Fibroblast of peridontal ligament (primary cell): ENCODE measurements around the gene HPD.
"Not testable (repeated sequence)": the region's sequence is repeated elsewhere in the genome, so short reads cannot be mapped to it uniquely, and the experiment has no call there.

ENCODE experiments used
- DNase-seq: peaks from one replicate; pipeline ENCODE4 v3.0.0-alpha.2; 2010; ENCODE audit errors: extremely low read depth

The HPD gene

GRCh38 chr12:121866331-121866730, 7.7 kb upstream of the HPD start:
- DNase-seq = peak; percentile 92

GRCh38 chr12:121861636-121862254, 3.1 kb upstream of the HPD start:
- DNase-seq = peak; percentile 54

DNA sequence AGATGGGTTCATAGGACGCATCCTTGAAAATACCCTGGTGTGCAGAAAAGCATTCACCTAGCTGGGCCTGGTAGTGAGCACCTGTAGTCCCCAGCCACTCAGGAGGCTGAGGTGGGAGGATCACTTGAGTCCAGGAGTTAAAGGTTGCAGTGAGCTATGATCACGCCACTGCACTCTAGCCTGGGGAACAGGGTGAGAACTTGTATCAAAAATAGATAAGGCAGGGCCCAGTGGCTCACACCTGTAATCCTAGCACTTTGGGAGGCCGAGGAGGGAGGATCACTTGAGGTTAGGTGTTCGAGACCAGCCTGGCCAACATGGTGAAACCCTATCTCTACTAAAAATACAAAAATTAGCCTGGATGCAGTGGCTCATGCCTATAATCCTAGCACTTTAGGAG, 2.0 kb upstream of the HPD start:
- not testable (repeated sequence) for DNase-seq

- DNase-seq = no peak
Observed at GRCh38 chr12:121860257-121860656, 1.6 kb upstream of the HPD start.

DNA sequence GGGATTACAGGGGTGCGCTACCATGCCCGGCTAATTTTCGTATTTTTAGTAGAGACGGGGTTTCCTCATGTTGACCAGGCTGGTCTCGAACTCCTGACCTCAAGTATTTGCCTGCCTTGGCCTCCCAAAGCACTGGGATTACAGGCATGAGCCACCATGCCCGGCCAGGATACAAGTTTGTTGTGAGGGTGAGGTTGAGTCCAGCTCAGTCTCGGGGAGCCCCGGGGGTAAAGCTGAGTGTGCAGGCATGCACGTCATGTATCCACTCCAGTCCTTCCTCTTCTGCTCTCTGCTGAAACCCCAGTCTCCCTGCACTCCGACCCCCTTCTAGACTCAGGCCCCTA, 369 bp downstream of the HPD start:
- DNase-seq = no peak

DNA sequence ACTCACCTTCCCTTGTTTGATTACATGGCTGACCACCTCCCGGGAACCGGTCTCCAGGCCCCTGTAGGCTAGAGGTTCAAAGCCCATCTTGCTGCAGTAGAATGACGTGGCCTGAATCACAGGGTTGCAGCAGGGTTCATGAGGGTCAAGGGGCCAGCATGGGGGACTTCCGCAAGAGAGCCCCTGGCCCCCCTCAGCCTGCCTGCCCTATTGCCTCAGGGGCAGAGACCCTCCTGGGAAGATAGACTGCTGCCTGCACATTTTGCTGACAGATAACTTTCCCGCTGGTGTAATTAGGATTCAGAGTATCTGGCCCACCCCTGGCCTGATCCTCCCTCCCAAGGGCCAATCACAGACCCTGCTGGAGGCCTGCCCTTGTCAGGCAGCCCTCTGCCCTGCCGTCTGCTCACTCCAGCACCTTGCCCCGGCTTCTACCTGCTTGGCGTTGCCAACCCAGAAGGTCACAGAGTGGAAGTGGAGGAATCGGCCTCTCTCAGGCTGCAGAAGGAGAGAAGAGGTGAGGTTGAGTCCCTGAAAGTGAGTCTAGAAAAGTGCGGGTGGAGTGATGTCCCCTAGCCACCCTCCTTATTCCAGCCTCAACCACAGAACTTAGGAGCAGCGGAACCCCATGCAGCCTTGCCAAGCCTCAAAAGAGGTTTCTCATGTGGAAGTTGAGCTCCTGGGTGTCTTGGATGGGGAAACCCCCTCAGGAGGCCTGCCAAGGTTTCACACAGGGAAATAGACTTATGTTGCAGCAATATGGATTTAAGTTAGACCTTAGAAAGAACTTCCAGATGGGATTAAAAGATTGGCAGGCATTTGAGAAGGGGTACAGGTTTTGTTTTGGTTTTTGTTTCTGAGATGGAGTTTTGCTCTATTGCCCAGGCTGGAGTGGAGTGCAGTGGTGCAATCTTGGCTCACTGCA, 1.1 kb downstream of the HPD start:
- DNase-seq = no peak

DNA sequence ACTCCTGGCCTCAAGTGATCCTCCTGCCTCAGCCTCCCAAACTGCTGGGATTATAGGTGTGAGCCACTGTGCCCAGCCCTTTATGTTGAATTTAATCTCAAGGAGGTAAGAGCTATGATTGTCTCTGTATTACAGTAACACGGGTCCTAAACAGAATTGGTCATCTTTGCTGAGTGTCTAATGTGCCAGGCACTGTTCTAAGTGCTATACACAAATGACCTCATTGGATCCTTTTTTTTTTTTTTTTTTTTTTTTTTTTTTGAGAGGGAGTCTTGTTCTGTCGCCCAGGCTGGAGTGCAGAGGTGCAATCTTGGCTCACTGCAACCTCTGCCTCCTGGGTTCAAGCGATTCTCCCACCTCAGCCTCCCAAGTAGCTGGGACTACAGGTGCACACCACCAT, 6.3 kb downstream of the HPD start:
- DNase-seq = not testable (repeated sequence)

GRCh38 chr12:121849665-121850064, 9.0 kb downstream of the HPD start:
- no peak for DNase-seq

- no peak for DNase-seq
Observed at GRCh38 chr12:121849211-121849610, 9.4 kb downstream of the HPD start.

DNA sequence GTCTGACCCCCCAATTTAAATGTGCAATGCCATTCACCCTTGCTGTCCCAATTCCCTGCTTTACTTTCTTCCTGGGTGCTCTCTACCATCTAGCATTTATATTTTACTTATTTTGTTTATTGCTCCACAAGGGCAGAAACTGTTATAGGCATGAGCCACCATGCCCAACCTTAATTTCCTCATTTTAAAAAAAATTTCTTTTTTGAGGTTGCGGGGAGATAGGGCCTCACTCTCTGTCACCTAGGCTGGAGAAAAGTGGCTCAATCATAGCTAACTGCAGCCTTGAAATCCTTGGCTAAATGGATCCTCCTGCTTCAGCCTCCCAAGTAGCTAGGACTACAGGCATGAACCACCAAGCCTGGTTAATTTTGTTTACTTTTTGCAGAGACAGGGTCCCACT, 13.0 kb downstream of the HPD start:
- DNase-seq = no peak

DNA sequence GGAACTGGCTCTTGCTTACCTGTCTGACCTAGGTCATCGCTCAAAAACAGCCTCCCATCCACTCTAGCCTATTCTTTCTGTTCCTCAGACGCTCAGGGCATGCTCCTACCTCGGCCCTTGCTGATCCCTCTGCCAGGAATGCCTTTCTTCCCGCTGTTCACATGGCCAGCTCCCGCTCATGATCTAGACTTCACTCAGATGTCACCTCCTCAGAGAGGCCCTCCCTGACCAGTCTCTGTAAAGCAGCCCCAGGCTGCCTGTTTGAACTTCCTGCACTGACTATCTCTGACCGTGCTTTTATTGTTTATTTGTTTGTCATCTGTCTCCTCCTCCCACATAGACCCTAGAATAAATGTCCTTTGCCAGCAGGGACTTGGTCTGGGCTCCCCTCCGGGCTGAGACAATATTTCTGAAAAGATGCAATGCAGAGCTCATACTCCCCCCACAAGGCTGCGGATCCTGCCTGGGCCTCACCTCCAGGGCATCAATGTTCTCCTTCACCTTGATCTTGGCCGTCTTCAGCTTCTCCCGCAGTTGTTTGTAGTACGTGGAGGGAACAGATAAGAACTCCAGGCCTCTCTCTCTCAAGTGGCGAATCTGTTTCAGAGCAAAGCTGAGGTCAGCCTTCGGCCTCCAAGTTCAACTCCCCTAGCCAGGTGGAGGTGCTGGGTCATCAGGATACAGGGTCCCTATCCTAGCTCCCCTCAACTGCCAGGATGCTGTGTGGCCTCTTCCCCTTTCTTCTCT, 15.2 kb downstream of the HPD start:
- DNase-seq = no peak

DNA sequence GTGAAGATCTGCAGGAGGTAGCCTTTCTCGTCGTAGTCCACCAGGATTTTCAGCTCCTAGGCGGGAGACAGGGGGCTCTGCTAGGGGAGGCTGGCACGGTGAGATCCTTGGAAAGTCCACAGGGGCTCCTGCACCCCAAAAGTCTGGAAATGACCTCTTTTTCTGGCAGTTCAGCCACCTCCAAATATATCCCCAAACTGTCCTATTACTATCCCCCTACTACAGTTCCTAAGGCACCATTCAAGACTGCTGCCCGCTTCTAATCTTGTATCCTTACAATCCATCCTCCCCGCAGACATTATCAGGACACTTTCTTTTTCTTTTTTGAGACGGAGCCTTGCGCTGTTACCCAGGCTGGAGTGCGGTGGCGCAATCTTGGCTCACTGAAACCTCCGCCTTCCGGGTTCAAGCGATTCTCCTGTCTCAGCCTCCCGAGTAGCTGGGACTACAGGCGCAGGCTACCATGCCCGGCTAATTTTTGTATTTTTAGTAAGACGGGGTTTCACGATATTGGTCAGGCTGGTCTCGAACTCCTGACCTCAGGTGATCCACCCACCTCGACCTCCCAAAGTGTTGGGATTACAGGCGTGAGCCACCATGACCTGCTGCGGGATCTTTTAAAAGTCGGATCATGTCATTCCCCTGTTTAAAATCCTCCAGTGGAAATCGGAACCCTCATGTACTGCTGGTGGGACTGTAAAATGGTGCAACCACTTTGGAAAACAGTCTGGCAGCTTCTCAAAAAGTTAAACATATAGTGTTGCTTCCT, 18.5 kb downstream of the HPD start:
- DNase-seq = no peak

GRCh38 chr12:121839106-121839992, 19.3 kb downstream of the HPD start:
- DNase-seq = peak; percentile 97

- no peak for DNase-seq
Observed at GRCh38 chr12:121838126-121838525, 20.5 kb downstream of the HPD start.

DNA sequence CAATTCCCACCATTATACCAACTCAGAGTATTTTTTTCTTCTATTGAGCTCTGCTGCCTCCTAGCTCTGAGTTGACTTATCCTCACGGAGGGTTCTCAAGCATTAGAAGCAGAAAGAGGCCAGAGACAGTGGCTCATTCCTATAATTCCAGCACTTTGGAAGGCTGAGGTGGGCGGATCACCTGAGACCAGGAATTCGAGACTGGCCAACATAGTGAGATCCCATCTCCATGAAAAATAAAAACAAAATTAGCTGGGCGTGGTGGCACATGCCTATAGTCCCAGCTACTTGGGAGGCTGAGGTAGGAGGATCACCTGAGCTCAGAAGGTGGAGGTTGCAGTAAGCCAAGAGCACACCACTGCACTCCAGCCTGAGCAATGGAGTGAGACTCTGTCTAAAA, 21.0 kb downstream of the HPD start:
- DNase-seq = peak; percentile 30

- DNase-seq = no peak
Observed at GRCh38 chr12:121831571-121832245, 27.0 kb downstream of the HPD start.

GRCh38 chr12:121830588-121831265, 27.9 kb downstream of the HPD start:
- DNase-seq = no peak

- no peak for DNase-seq
Observed at GRCh38 chr12:121830134-121830533, 28.5 kb downstream of the HPD start.

- DNase-seq = no peak
Observed at GRCh38 chr12:121829250-121829918, 29.3 kb downstream of the HPD start.
